T-helper 22 cell (primary cell): Measurements from ENCODE around the gene SEPTIN8.
A peak's percentile ranks its signal among the peaks of the same experiment; 100 is the strongest.

Source experiments
- DNase-seq: peaks from one replicate; pipeline ENCODE4 v3.0.0-alpha.2; 2020; ENCODE audit warnings: low read depth

The SEPTIN8 gene

GRCh38 chr5:132748522-132749000, 28.5 kb downstream of the SEPTIN8 start:
- no peak for DNase-seq

- peak; percentile 33 for DNase-seq
Observed at GRCh38 chr5:132747616-132748440, 29.2 kb downstream of the SEPTIN8 start.

- peak; percentile 62 for DNase-seq
Observed at GRCh38 chr5:132746954-132747615, 30.0 kb downstream of the SEPTIN8 start, which contains the start of gene CCNI2. Gene CCNI2, plus strand, starts transcription at chr5:132747426. Its CDS starts 70 bp downstream, at chr5:132747496.

GRCh38 chr5:132746592-132746953, 30.5 kb downstream of the SEPTIN8 start:
- no peak for DNase-seq

GRCh38 chr5:132744659-132745058, 32.4 kb downstream of the SEPTIN8 start:
- DNase-seq: no peak

GRCh38 chr5:132742626-132743025, 34.4 kb downstream of the SEPTIN8 start:
- DNase-seq: no peak

GRCh38 chr5:132742158-132742557, 34.9 kb downstream of the SEPTIN8 start:
- DNase-seq: no peak

GRCh38 chr5:132739232-132739631, 37.8 kb downstream of the SEPTIN8 start:
- no peak for DNase-seq

- no peak for DNase-seq
Observed at GRCh38 chr5:132737982-132738681, 38.9 kb downstream of the SEPTIN8 start.

GRCh38 chr5:132736853-132737833, 39.9 kb downstream of the SEPTIN8 start, which contains the start of gene KIF3A:
Gene KIF3A, minus strand, starts transcription at chr5:132737546. Its CDS starts 127 bp downstream, at chr5:132737419.
- DNase-seq: peak; percentile 96

GRCh38 chr5:132734687-132735086, 42.4 kb downstream of the SEPTIN8 start:
- DNase-seq: no peak

- no peak for DNase-seq
Observed at GRCh38 chr5:132733499-132734148, 43.4 kb downstream of the SEPTIN8 start.

GRCh38 chr5:132729896-132730295, 47.1 kb downstream of the SEPTIN8 start:
- DNase-seq: no peak

GRCh38 chr5:132725745-132726144, 51.3 kb downstream of the SEPTIN8 start:
- no peak for DNase-seq

GRCh38 chr5:132718544-132719312, 58.3 kb downstream of the SEPTIN8 start:
- DNase-seq: no peak

GRCh38 chr5:132714456-132715307, 62.4 kb downstream of the SEPTIN8 start:
- no peak for DNase-seq

GRCh38 chr5:132708645-132709044, 68.4 kb downstream of the SEPTIN8 start:
- DNase-seq: no peak

GRCh38 chr5:132704875-132705274, 72.2 kb downstream of the SEPTIN8 start:
- DNase-seq: no peak
